NB4 (cell line): ENCODE results near the gene RSAD1.

Experiments used
- DNase-seq: peaks from one replicate; pipeline ENCODE4 v3.0.0; 2010; ENCODE audit warnings: low read depth
- H3K4me3 ChIP-seq: one replicate; pipeline ENCODE4 v1.5.1; 2011; ENCODE audit warnings: mild to moderate bottlenecking, low read depth, low read length, moderate library complexity
- MAX ChIP-seq: IDR thresholded peaks from 2 replicates; pipeline ENCODE4 v1.6.1; 2011; ENCODE audit warnings: low read depth, low read length
- MYC ChIP-seq: IDR thresholded peaks from 2 replicates; pipeline ENCODE4 v1.6.1; 2011; ENCODE audit warnings: low read depth, low read length
- POLR2A ChIP-seq: IDR thresholded peaks from 2 replicates; pipeline ENCODE4 v1.6.1; 2011; ENCODE audit warnings: mild to moderate bottlenecking; ENCODE audit not compliant: insufficient read length; ENCODE audit errors: extremely low read depth
- TF ChIP-seq, protein P1 (sequence below): IDR thresholded peaks from one replicate; pipeline ENCODE4 v1.5.1; 2012; ENCODE audit warnings: low read depth, low read length

RSAD1 gene

DNA sequence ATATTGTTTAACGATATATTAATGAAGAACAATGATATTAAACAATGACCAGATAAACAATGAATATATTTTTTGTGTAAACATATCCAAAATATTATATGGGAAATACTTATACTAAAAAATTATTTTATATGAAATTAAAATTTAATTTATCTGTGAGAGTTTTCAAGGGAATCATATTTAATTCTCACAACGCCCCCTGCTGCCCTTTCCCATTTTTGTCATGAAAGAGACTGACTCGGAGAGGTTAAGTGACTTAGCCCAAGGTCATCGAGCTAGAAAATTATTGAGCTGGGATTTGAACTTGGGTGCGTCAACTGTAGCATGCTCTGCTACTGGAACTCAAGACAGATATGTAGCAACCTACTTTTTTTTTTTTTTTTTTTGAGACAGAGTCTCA is 22.4 kb downstream of the RSAD1 start:
- no peak overlapping the region for H3K4me3 ChIP-seq
- TF ChIP-seq, protein P1, sequence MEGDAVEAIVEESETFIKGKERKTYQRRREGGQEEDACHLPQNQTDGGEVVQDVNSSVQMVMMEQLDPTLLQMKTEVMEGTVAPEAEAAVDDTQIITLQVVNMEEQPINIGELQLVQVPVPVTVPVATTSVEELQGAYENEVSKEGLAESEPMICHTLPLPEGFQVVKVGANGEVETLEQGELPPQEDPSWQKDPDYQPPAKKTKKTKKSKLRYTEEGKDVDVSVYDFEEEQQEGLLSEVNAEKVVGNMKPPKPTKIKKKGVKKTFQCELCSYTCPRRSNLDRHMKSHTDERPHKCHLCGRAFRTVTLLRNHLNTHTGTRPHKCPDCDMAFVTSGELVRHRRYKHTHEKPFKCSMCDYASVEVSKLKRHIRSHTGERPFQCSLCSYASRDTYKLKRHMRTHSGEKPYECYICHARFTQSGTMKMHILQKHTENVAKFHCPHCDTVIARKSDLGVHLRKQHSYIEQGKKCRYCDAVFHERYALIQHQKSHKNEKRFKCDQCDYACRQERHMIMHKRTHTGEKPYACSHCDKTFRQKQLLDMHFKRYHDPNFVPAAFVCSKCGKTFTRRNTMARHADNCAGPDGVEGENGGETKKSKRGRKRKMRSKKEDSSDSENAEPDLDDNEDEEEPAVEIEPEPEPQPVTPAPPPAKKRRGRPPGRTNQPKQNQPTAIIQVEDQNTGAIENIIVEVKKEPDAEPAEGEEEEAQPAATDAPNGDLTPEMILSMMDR: peak; percentile 36
- TF ChIP-seq MYC: no peak
- TF ChIP-seq POLR2A: no peak
- TF ChIP-seq MAX: no peak
- peak; percentile 36 for DNase-seq

DNA sequence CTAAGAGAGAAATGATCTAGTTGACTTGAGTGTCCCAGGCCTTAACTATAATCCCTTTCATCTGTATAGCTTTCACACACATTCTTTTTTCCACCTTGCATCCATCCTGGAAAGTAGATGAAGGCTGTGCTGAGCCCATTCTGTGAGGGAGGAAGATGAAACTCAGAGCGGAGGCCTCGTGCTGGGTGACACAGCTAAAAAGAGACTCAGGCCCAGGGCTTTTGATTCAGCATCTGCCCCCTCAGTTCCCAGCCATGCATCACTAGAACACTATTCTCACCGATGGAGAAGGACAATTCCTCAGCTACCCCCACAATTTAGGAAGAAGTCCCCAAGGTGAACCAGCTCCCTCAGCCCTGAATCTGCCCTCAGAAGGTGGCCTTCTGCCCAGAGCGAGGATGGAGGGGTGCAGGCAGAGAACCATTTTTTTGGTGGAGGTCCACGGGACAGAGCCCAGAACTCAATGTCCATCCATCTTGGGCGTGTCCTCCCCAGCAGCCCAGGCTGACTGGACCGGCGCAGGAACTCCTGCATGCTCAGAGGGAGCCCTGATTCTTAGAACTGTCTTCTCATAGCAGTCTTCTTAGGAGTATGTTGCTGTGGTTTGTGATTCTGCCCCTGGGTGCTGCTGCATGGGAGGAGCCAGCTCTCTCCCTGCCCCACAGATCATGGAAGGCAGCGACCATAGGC is 23.8 kb downstream of the RSAD1 start:
- no peak for TF ChIP-seq MYC
- TF ChIP-seq, protein P1: no peak
- TF ChIP-seq MAX: no peak
- TF ChIP-seq POLR2A: no peak
- no peak for DNase-seq
- H3K4me3 ChIP-seq: no peak overlapping the region

DNA sequence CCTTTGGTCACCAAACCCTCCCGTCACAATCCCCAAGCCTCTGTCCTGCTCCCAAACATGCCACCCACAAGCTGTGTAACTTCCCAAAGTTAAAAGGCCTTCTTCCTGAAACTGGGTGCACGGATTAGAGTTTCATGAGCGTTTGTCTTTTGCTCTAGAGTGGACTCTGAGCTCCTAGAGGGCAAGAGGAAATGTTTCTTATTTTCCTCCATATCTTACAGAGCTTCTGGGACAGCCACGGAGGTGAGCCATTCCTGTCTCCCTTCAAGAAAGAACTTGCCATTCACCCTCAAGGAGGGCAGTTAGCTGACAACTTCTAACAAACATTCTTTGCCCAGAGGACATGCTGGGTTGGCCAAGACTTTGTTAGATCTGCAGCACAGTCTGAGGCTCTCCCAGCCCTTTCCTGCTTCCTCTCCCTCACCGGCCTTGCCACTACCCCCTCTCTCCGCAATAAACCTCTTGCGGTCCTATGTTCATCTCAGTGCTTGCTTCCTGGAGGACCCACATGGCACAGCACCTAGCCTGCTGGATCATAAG is 27.0 kb downstream of the RSAD1 start:
- no peak overlapping the region for H3K4me3 ChIP-seq
- no peak for TF ChIP-seq MYC
- DNase-seq: no peak

GRCh38 chr17:50506298-50506697 is 27.6 kb downstream of the RSAD1 start:
- TF ChIP-seq POLR2A: no peak
- no peak for TF ChIP-seq MYC
- no peak for TF ChIP-seq MAX
- TF ChIP-seq, protein P1: no peak
- no peak overlapping the region for H3K4me3 ChIP-seq
- DNase-seq: no peak

- no peak within 1 kb of the TSS for H3K4me3 ChIP-seq
- no peak for DNase-seq
- TF ChIP-seq MYC (no peak), MAX (no peak), POLR2A (no peak)
- TF ChIP-seq, protein P1: no peak
Measured at GRCh38 chr17:50507871-50508572, 29.4 kb downstream of the RSAD1 start, which contains the start of gene MYCBPAP. TSS of gene MYCBPAP (plus strand) at chr17:50508439. CDS start at chr17:50508675, 236 bp downstream.

DNA sequence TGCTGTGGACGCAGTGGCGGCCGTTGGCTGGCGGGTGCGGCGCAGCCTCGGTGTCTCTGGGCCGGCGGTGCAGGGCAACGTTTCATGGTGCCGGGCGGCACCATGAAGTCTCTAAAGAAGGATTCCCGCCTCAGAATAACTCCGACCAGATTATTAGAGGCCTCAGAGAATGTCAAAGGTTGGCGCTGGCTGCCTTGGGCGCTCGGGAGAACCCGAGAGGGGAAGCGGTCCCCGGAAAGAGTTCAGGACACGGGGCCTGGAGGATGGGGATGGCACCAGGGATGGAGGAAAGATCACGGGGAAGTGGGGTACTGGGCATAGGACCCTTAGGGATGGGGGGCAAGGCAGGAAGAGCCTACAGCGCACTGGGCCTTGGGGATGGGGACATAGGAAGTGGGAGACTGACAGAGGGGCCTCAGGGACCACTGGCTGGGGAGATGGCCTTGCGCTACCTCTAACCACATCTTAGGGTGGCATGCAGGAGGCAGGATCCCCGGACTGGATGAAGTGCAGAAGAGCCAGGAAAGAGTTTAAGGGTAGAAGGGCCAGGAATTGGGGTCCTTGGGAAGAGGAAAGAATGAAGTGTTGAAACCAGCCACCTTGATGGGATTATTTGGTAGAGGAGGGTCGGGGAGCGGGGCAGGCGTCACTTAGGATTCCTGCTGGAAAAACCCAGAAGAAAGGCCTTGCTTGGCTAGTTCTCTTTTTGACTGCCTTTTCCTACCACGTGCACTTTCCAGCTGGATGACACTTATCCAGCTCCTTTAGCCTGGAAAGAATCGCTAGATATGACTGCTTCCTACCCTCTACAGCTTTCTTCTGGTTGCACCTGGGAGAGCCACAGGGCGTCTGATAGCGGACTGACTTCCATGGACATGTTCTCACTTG is 30.2 kb downstream of the RSAD1 start:
- H3K4me3 ChIP-seq: no peak overlapping the region
- TF ChIP-seq MYC (no peak), POLR2A (no peak), MAX (no peak)
- TF ChIP-seq, protein P1: no peak
- no peak for DNase-seq
